IMR-90 (cell line): ENCODE data around the gene PSMB4. TPM values are rescaled to one million over a fixed set of nuclear protein-coding genes. Genes with fewer than 3 reads are reported as not detected.

Experiments
- ATAC-seq: fragments of 200-7000 bp; cut with Tn5 transposase; 2 replicates; pipeline ENCODE4 v1.9.1; 2020; ENCODE audit warnings: low read depth, mild to moderate bottlenecking, moderate library complexity
- BruUV-seq: library from RNA; stranded (reverse); fragments of 400-500 nt; replicated peaks from 2 replicates; lab custom pipeline; 2021; lab: Mats Ljungman, UMichigan
- CTCF ChIA-PET: fragments of 300-600 bp; formaldehyde crosslinking; extraction: SDS; loops from one replicate; lab custom pipeline; 2021; ENCODE audit warnings: antibody characterized with exemption; lab: Yijun Ruan, JAX
- POLR2A ChIA-PET: fragments of 300-600 bp; sonication (Branson Sonifier 250); formaldehyde crosslinking; loops from one replicate; lab custom pipeline; 2022; ENCODE audit warnings: antibody characterized with exemption; ENCODE audit not compliant: unreplicated experiment; lab: Charles Lee
- DNase-seq: peaks from one replicate; pipeline ENCODE4 v3.0.0; 2013
- H2AFZ ChIP-seq: replicated peaks from 2 replicates; pipeline ENCODE3; 2013; ENCODE audit warnings: low read length, mild to moderate bottlenecking; ENCODE audit not compliant: poor library complexity
- H2AK5ac ChIP-seq: 2 replicates; pipeline ENCODE4 v1.6.1; 2013; ENCODE audit warnings: low read depth, low read length, inconsistent platforms
- H2AK9ac ChIP-seq: replicated peaks from 2 replicates; pipeline ENCODE3; 2013; ENCODE audit warnings: mild to moderate bottlenecking, low read depth, low read length, moderate library complexity; ENCODE audit not compliant: poor library complexity
- H2BK120ac ChIP-seq: 2 replicates; pipeline ENCODE4 v1.6.1; 2013; ENCODE audit warnings: low read depth, low read length, inconsistent platforms
- H2BK15ac ChIP-seq: 3 replicates; pipeline ENCODE4 v1.6.1; 2013; ENCODE audit warnings: low read depth, low read length, inconsistent platforms
- H2BK20ac ChIP-seq: 2 replicates; pipeline ENCODE4 v1.6.1; 2013; ENCODE audit warnings: low read depth, mild to moderate bottlenecking, inconsistent platforms, low read length, moderate library complexity
- H2BK5ac ChIP-seq: 2 replicates; pipeline ENCODE4 v1.6.1; 2013; ENCODE audit warnings: mild to moderate bottlenecking, low read depth, low read length, inconsistent platforms; ENCODE audit not compliant: poor library complexity, severe bottlenecking
- H3K14ac ChIP-seq: replicated peaks from 2 replicates; pipeline ENCODE4 v1.6.1; 2013; ENCODE audit warnings: low read depth, low read length, inconsistent platforms
- H3K18ac ChIP-seq: 2 replicates; pipeline ENCODE4 v1.6.1; 2013; ENCODE audit warnings: low read depth, low read length, control low read depth
- H3K23ac ChIP-seq: 2 replicates; pipeline ENCODE4 v1.6.1; 2013; ENCODE audit warnings: low read depth, low read length, inconsistent platforms
- H3K27ac ChIP-seq: 2 replicates; pipeline ENCODE4 v1.5.1; 2013; ENCODE audit warnings: mild to moderate bottlenecking, control low read depth, low read length; ENCODE audit not compliant: insufficient read depth
- H3K27me3 ChIP-seq: 2 replicates; pipeline ENCODE4 v1.6.1; 2013; ENCODE audit warnings: low read length; ENCODE audit not compliant: control insufficient read depth, insufficient read depth
- H3K36me3 ChIP-seq: 2 replicates; pipeline ENCODE4 v1.6.1; 2013; ENCODE audit warnings: low read length, mixed read lengths; ENCODE audit not compliant: control insufficient read depth, insufficient read depth
- H3K4ac ChIP-seq: 2 replicates; pipeline ENCODE4 v1.6.1; 2013; ENCODE audit warnings: low read depth, low read length, inconsistent platforms
- H3K4me1 ChIP-seq: 2 replicates; pipeline ENCODE4 v1.6.1; 2013; ENCODE audit warnings: low read length, mixed read lengths; ENCODE audit not compliant: control insufficient read depth, insufficient read depth
- H3K4me2 ChIP-seq: 2 replicates; pipeline ENCODE4 v1.6.1; 2013; ENCODE audit warnings: low read depth, mild to moderate bottlenecking, control low read depth, low read length, moderate library complexity
- H3K4me3 ChIP-seq: 2 replicates; pipeline ENCODE4 v1.5.1; 2013; ENCODE audit warnings: low read depth, mild to moderate bottlenecking, control low read depth, low read length, moderate library complexity; ENCODE audit not compliant: insufficient read depth
- H3K56ac ChIP-seq: 2 replicates; pipeline ENCODE4 v1.6.1; 2013; ENCODE audit warnings: low read length, inconsistent platforms; ENCODE audit not compliant: insufficient read depth; ENCODE audit errors: extremely low read depth
- H3K79me1 ChIP-seq, 2 experiments: 2 replicates each; pipeline ENCODE4 v1.6.1; 2013; ENCODE audit warnings: low read length in 2 of 2, inconsistent platforms in 1 of 2, low read depth in 1 of 2
- H3K9ac ChIP-seq: 2 replicates; pipeline ENCODE4 v1.6.1; 2013; ENCODE audit warnings: low read depth, low read length, control low read depth
- H3K9me1 ChIP-seq: 2 replicates; pipeline ENCODE4 v1.6.1; 2013; ENCODE audit warnings: low read length, inconsistent platforms; ENCODE audit not compliant: insufficient read depth
- H3K9me3 ChIP-seq: 2 replicates; pipeline ENCODE4 v1.6.1; 2013; ENCODE audit warnings: low read length; ENCODE audit not compliant: control insufficient read depth, insufficient read depth
- H4K20me1 ChIP-seq: 2 replicates; pipeline ENCODE4 v1.6.1; 2013; ENCODE audit warnings: low read length, inconsistent platforms; ENCODE audit not compliant: insufficient read depth
- H4K5ac ChIP-seq: 2 replicates; pipeline ENCODE4 v1.6.1; 2013; ENCODE audit warnings: mild to moderate bottlenecking, low read depth, low read length, control low read depth
- H4K8ac ChIP-seq, 2 experiments: 2 replicates each; pipeline ENCODE4 v1.6.1; 2013; ENCODE audit warnings: low read depth in 2 of 2, low read length in 2 of 2, control low read depth in 1 of 2, inconsistent platforms in 1 of 2
- H4K91ac ChIP-seq: 2 replicates; pipeline ENCODE4 v1.6.1; 2013; ENCODE audit warnings: low read depth, low read length, inconsistent platforms; ENCODE audit not compliant: insufficient read depth
- BHLHE40 ChIP-seq: fragments of 150-350 bp; IDR thresholded peaks from 2 replicates; pipeline ENCODE4 v1.6.1; 2016; ENCODE audit warnings: mild to moderate bottlenecking, low read depth, low read length
- CHD1 ChIP-seq: IDR thresholded peaks from 2 replicates; pipeline ENCODE4 v1.6.1; 2012; ENCODE audit warnings: low read depth, low read length, improper control_type of control experiment
- POLR2A ChIP-seq: IDR thresholded peaks from 2 replicates; pipeline ENCODE4 v1.6.1; 2012; ENCODE audit warnings: mild to moderate bottlenecking, low read depth, low read length
- RAD21 ChIP-seq: IDR thresholded peaks from 2 replicates; pipeline ENCODE4 v1.6.1; 2012; ENCODE audit warnings: low read length, improper control_type of control experiment
- WGBS, 2 experiments: methylation state at CpG; one replicate each; pipeline versions ENCODE4 v1.1.5 to v1.1.7; 2013; ENCODE audit warnings: missing lambda C conversion rate in 2 of 2; ENCODE audit not compliant: insufficient read length in 1 of 2; ENCODE audit errors: extremely low coverage in 2 of 2; 5-methylcytosine and 5-hydroxymethylcytosine counted together
- dilution Hi-C: fragments of 300-500 bp; cut with HindIII; formaldehyde crosslinking; loops from one replicate; pipeline ENCODE4 v1.14.3; 2018; ENCODE audit warnings: low sequenced_read_pairs; ENCODE audit not compliant: unreplicated experiment
- in situ Hi-C: fragments of 300-500 bp; cut with MboI; formaldehyde crosslinking; loops from 3 replicates; pipeline ENCODE4 v1.14.3; 2019; ENCODE audit warnings: low sequenced_read_pairs, inconsistent platforms, mixed read lengths
- intact Hi-C: fragments of 100-400 bp; cut with micrococcal nuclease; formaldehyde crosslinking; loops from 2 replicates; pipeline ENCODE4 v1.10.0; 2022
- polyA plus RNA-seq, 3 experiments: library from polyadenylated mRNA; depleted of rRNA; stranded (reverse); fragments of >200 nt; gene quantifications; 2 replicates each; pipeline ENCODE4 v1.2.3, GENCODE V29; 2012; ENCODE audit warnings: low replicate concordance in 1 of 3
- total RNA-seq: library from RNA; depleted of rRNA; stranded (reverse); fragments of >200 nt; gene quantifications from 2 replicates; pipeline ENCODE4 v1.2.3, GENCODE V29; 2012

The PSMB4 gene
- total and polyA plus RNA-seq, 2 of the 4 experiments (the other 2 are of a cell fraction), result 457 to 565 TPM

DNA sequence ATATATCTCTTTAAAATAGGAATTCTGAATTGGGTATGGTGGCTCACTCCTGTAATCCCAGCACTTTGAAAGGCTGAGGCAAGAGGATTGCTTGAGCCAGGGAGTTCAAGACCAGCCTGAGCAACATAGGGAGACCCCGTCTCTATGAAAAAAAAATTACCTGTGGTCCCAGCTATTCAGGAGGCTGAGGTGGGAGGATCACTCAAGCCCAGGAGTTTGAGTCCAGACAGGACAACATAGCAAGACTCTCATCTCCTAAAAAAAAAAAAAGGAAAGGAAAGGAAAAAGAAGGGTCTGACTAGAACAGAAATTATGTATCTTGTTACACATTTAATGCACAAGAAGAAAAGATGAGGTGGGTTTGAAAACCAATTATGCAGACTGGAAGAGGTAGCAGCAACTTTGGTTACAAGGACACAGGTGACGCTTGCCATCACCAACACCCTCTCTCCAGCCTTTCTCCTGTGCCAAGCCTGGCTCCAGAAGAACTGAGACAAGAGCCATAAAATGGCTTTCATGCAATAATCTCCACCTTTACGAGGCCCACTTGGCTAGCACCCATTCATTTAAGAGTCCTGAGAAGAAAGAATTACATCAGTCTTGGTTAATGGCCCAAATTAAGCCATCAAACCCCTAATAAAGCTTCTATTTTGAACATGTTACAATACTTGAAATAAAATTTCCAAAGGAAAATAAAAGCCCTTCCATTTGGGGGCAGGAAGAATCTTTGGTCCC, 22.1 kb upstream of the PSMB4 start:
- intact Hi-C loops, result no loop called here
- peaks cover 1% of the 10 kb centered on the region for H3K4me1 ChIP-seq
- CTCF ChIA-PET, result no interaction called here

More for the DNA sequence above, 22.1 kb upstream of the PSMB4 start:
- H4K8ac ChIP-seq, result no peak overlapping the region
- no peak overlapping the region for H3K27ac ChIP-seq
- H2BK5ac ChIP-seq, result no peak overlapping the region
- no peak overlapping the region for H2AFZ ChIP-seq
- H4K5ac ChIP-seq, result no peak overlapping the region
- no peak overlapping the region for H2BK15ac ChIP-seq
- DNase-seq, result no peak
- no TSS peak for BruUV-seq
- dilution Hi-C loops, result no loop called here
- H2AK5ac ChIP-seq, result no peak overlapping the region
- no peak overlapping the region for H3K18ac ChIP-seq
- H3K36me3 ChIP-seq, result no peaks in the 10 kb centered on the region
- H3K79me1 ChIP-seq, result no peaks in the 10 kb centered on the region
- H3K4me3 ChIP-seq, result no peak overlapping the region
- H3K27me3 ChIP-seq, result peaks cover 6% of the 10 kb centered on the region
- H3K14ac ChIP-seq, result no peak overlapping the region
- H4K91ac ChIP-seq, result no peak overlapping the region
- peaks cover 4% of the 10 kb centered on the region for H3K9me1 ChIP-seq
- no peak overlapping the region for H2AK9ac ChIP-seq
- no peaks in the 10 kb centered on the region for H4K20me1 ChIP-seq
- H3K23ac ChIP-seq, result no peak overlapping the region
- H3K4me2 ChIP-seq, result no peak overlapping the region
- no peak for TF ChIP-seq RAD21
- TF ChIP-seq BHLHE40, result no peak
- no peak for TF ChIP-seq POLR2A
- no peak for TF ChIP-seq CHD1
- no CpG with 5 or more reads among the region's 3 CpGs for WGBS, 2 experiments
- no peak overlapping the region for H2BK120ac ChIP-seq
- in situ Hi-C loops, result no loop called here
- H3K4ac ChIP-seq, result no peak overlapping the region
- POLR2A ChIA-PET, result no interaction called here
- no peak for ATAC-seq
- no peaks in the 10 kb centered on the region for H3K9me3 ChIP-seq
- H3K9ac ChIP-seq, result no peak overlapping the region
- H2BK20ac ChIP-seq, result no peak overlapping the region
- H3K56ac ChIP-seq, result no peak overlapping the region
